ENCODE data around the gene SFTPB.
"Not testable (repeated sequence)": the region's sequence is repeated elsewhere in the genome, so short reads cannot be mapped to it uniquely, and the experiment has no call there.

SFTPB gene

GRCh38 chr2:85659324-85659981, 8.5 kb downstream of the SFTPB start:
- DNase-seq (ENCODE audit: low spot score) = no peak
- TF ChIP-seq CTCF (IDR thresholded peaks at IDR 0.05; ENCODE audit: extremely low read depth, missing control alignments) = no peak

GRCh38 chr2:85657399-85657798, 10.6 kb downstream of the SFTPB start:
- DNase-seq (ENCODE audit: low spot score) = not testable (repeated sequence)

GRCh38 chr2:85656468-85656867, 11.5 kb downstream of the SFTPB start:
- TF ChIP-seq CTCF (IDR thresholded peaks at IDR 0.05; ENCODE audit: extremely low read depth, missing control alignments) = no peak
- DNase-seq (ENCODE audit: low spot score) = no peak

GRCh38 chr2:85655961-85656417, 12.0 kb downstream of the SFTPB start:
- no peak for TF ChIP-seq CTCF (IDR thresholded peaks at IDR 0.05; ENCODE audit: extremely low read depth, missing control alignments)
- DNase-seq (ENCODE audit: low spot score) = no peak

GRCh38 chr2:85653996-85654395, 14.0 kb downstream of the SFTPB start:
- TF ChIP-seq CTCF (IDR thresholded peaks at IDR 0.05; ENCODE audit: extremely low read depth, missing control alignments) = no peak
- DNase-seq (ENCODE audit: low spot score) = no peak

GRCh38 chr2:85652056-85652455, 15.9 kb downstream of the SFTPB start:
- no peak for TF ChIP-seq CTCF (IDR thresholded peaks at IDR 0.05; ENCODE audit: extremely low read depth, missing control alignments)
- no peak for DNase-seq (ENCODE audit: low spot score)

- DNase-seq (ENCODE audit: low spot score) = no peak
- no peak for TF ChIP-seq CTCF (IDR thresholded peaks at IDR 0.05; ENCODE audit: extremely low read depth, missing control alignments)
Measured at GRCh38 chr2:85651097-85651496, 16.9 kb downstream of the SFTPB start.

GRCh38 chr2:85650456-85650855, 17.5 kb downstream of the SFTPB start:
- no peak for TF ChIP-seq CTCF (IDR thresholded peaks at IDR 0.05; ENCODE audit: extremely low read depth, missing control alignments)
- no peak for DNase-seq (ENCODE audit: low spot score)

Measured in GM20000 (cell line).